H1 (cell line): ENCODE data around the gene MAPK11. TPM values are rescaled to one million over a fixed set of nuclear protein-coding genes. Genes with fewer than 3 reads are reported as not detected.

Experiments used
- CTCF ChIA-PET: fragments of 300-600 bp; sonication (Branson Sonifier 250); formaldehyde crosslinking; loops from one replicate; lab custom pipeline; 2021; ENCODE audit not compliant: partially characterized antibody; lab: Charles Lee
- POLR2A ChIA-PET: fragments of 300-600 bp; sonication (Branson Sonifier 250); formaldehyde crosslinking; loops from one replicate; lab custom pipeline; 2021; ENCODE audit warnings: inconsistent platforms; ENCODE audit not compliant: partially characterized antibody; lab: Charles Lee
- DNase-seq, 2 experiments: peaks; one replicate each; pipeline versions ENCODE4 v3.0.0 to v3.0.0-alpha.2; 2010 to 2022; ENCODE audit warnings: low spot score in 2 of 2, low read depth in 1 of 2, mixed read lengths in 1 of 2
- FAIRE-seq: peaks from 2 replicates; lab custom pipeline; 2011; peaks lifted over from hg19 to GRCh38; lab: Jason Lieb, UNC
- H2AFZ ChIP-seq: 2 replicates; pipeline ENCODE4 v1.8.1; 2012; ENCODE audit warnings: low read length, inconsistent platforms
- H2AK5ac ChIP-seq: 2 replicates; pipeline ENCODE4 v1.6.1; 2013; ENCODE audit warnings: low read depth, low read length
- H2BK120ac ChIP-seq: replicated peaks from 2 replicates; pipeline ENCODE3; 2013; ENCODE audit warnings: low read depth, low read length, inconsistent platforms
- H2BK12ac ChIP-seq: 2 replicates; pipeline ENCODE4 v1.6.1; 2013; ENCODE audit warnings: low read depth, low read length
- H2BK15ac ChIP-seq: 2 replicates; pipeline ENCODE4 v1.6.1; 2013; ENCODE audit warnings: low read length
- H2BK20ac ChIP-seq: 2 replicates; pipeline ENCODE4 v1.6.1; 2013; ENCODE audit warnings: low read length
- H2BK5ac ChIP-seq: 2 replicates; pipeline ENCODE4 v1.6.1; 2013; ENCODE audit warnings: low read depth, low read length
- H3K14ac ChIP-seq: 2 replicates; pipeline ENCODE4 v1.6.1; 2013; ENCODE audit warnings: inconsistent platforms; ENCODE audit not compliant: insufficient read length
- H3K18ac ChIP-seq: 2 replicates; pipeline ENCODE4 v1.6.1; 2013; ENCODE audit warnings: low read length; ENCODE audit errors: extremely low read depth
- H3K23ac ChIP-seq: 2 replicates; pipeline ENCODE4 v1.6.1; 2013; ENCODE audit warnings: inconsistent platforms; ENCODE audit not compliant: insufficient read length
- H3K23me2 ChIP-seq: 2 replicates; pipeline ENCODE4 v1.6.1; 2013; ENCODE audit warnings: low read depth, low read length
- H3K27ac ChIP-seq: 2 replicates; pipeline ENCODE4 v1.6.1; 2011; ENCODE audit warnings: low read depth, low read length, inconsistent platforms
- H3K27me3 ChIP-seq, 4 experiments: replicated peaks in 1 of 4; 1 replicate in 1 of 4; 2 replicates in 3 of 4; pipeline versions ENCODE4 v1.6.1 to v1.8.1; 2011 to 2013; ENCODE audit warnings: low read length in 3 of 4, mild to moderate bottlenecking in 3 of 4, inconsistent platforms in 2 of 4, mixed read lengths in 2 of 4, moderate library complexity in 1 of 4; ENCODE audit not compliant: control insufficient read depth in 3 of 4, insufficient read depth in 3 of 4; ENCODE audit errors: extremely low read depth in 1 of 4
- H3K36me3 ChIP-seq, 4 experiments: 2 replicates each; pipeline versions ENCODE4 v1.6.1 to v1.8.1; 2011 to 2013; ENCODE audit warnings: mild to moderate bottlenecking in 4 of 4, low read length in 3 of 4, moderate library complexity in 2 of 4, control low read depth in 1 of 4, inconsistent platforms in 1 of 4; ENCODE audit not compliant: insufficient read depth in 4 of 4, control insufficient read depth in 2 of 4
- H3K4ac ChIP-seq: replicated peaks from 2 replicates; pipeline ENCODE3; 2013; ENCODE audit warnings: low read length, low read depth, mixed read lengths, inconsistent platforms; ENCODE audit not compliant: insufficient read length
- H3K4me1 ChIP-seq, 4 experiments: replicated peaks in 1 of 4; 1 replicate in 1 of 4; 2 replicates in 3 of 4; pipeline versions ENCODE4 v1.6.1 to v1.8.1; 2011 to 2013; ENCODE audit warnings: low read length in 3 of 4, inconsistent platforms in 2 of 4, mixed read lengths in 1 of 4; ENCODE audit not compliant: insufficient read depth in 4 of 4, control insufficient read depth in 3 of 4
- H3K4me2 ChIP-seq, 2 experiments: 2 replicates each; pipeline versions ENCODE4 v1.6.1 to v1.8.1; 2011 to 2013; ENCODE audit warnings: low read depth in 2 of 2, low read length in 2 of 2, control low read depth in 1 of 2, inconsistent platforms in 1 of 2, mild to moderate bottlenecking in 1 of 2; ENCODE audit not compliant: insufficient read depth in 1 of 2
- H3K4me3 ChIP-seq, 4 experiments: fragments of 200-600, 300-600 bp in 1 of 4; sonication (generic), shearing (Covaris generic), sonication (Bioruptor Twin) in 1 of 4; 2 replicates each; pipeline versions ENCODE4 v1.5.1 to v1.8.1; 2011 to 2016; ENCODE audit warnings: low read length in 4 of 4, low read depth in 3 of 4, control low read depth in 2 of 4, inconsistent platforms in 2 of 4, mild to moderate bottlenecking in 2 of 4, mixed read lengths in 1 of 4, moderate library complexity in 1 of 4; ENCODE audit not compliant: insufficient read depth in 2 of 4; ENCODE audit errors: extremely low read depth in 1 of 4
- H3K56ac ChIP-seq: replicated peaks from 2 replicates; pipeline ENCODE3; 2013; ENCODE audit warnings: low read depth, mild to moderate bottlenecking, mixed read lengths, low read length, inconsistent platforms; ENCODE audit not compliant: insufficient read length
- H3K79me1 ChIP-seq: 2 replicates; pipeline ENCODE4 v1.6.1; 2013; ENCODE audit warnings: low read depth, low read length, control low read depth
- H3K79me2 ChIP-seq, 2 experiments: 2 replicates each; pipeline versions ENCODE4 v1.6.1 to v1.8.1; 2012 to 2013; ENCODE audit warnings: low read length in 2 of 2, mild to moderate bottlenecking in 2 of 2, inconsistent platforms in 1 of 2; ENCODE audit not compliant: insufficient read depth in 2 of 2, control insufficient read depth in 1 of 2
- H3K9ac ChIP-seq, 4 experiments: replicated peaks in 1 of 4; 1 replicate in 1 of 4; 2 replicates in 3 of 4; pipeline versions ENCODE4 v1.6.1 to v1.8.1; 2011 to 2013; ENCODE audit warnings: low read depth in 3 of 4, low read length in 3 of 4, control low read depth in 2 of 4, mild to moderate bottlenecking in 2 of 4, moderate library complexity in 2 of 4, inconsistent platforms in 1 of 4; ENCODE audit errors: extremely low read depth in 1 of 4
- H3K9me3 ChIP-seq, 2 experiments: 2 replicates each; pipeline versions ENCODE4 v1.6.1 to v1.8.1; 2012 to 2013; ENCODE audit warnings: mild to moderate bottlenecking in 2 of 2, moderate library complexity in 2 of 2, control low read depth in 1 of 2, inconsistent platforms in 1 of 2, low read depth in 1 of 2, low read length in 1 of 2, mixed read lengths in 1 of 2; ENCODE audit not compliant: insufficient read depth in 2 of 2
- H4K20me1 ChIP-seq, 2 experiments: replicated peaks in 1 of 2; 2 replicates each; pipeline versions ENCODE3 to v1.8.1; 2011 to 2013; ENCODE audit warnings: inconsistent platforms in 2 of 2, low read length in 2 of 2, mild to moderate bottlenecking in 1 of 2; ENCODE audit not compliant: insufficient read depth in 2 of 2, control insufficient read depth in 1 of 2
- H4K5ac ChIP-seq: 2 replicates; pipeline ENCODE4 v1.6.1; 2013; ENCODE audit warnings: low read length, low read depth, mixed read lengths, inconsistent platforms; ENCODE audit not compliant: insufficient read length
- H4K8ac ChIP-seq: 2 replicates; pipeline ENCODE4 v1.8.0; 2013; ENCODE audit warnings: mild to moderate bottlenecking, moderate library complexity, low read length, inconsistent platforms; ENCODE audit not compliant: insufficient read depth; ENCODE audit errors: extremely low read depth
- H4K91ac ChIP-seq: replicated peaks from 2 replicates; pipeline ENCODE3; 2013; ENCODE audit warnings: low read length, mixed read lengths, inconsistent platforms; ENCODE audit not compliant: insufficient read length
- CBX5 ChIP-seq: fragments of 300-800, 300-1000 bp; sonication (generic); IDR thresholded peaks from 2 replicates; pipeline ENCODE4 v1.7.1; 2016; ENCODE audit warnings: antibody characterized with exemption, low read length, low read depth
- TBP ChIP-seq: IDR thresholded peaks from 2 replicates; pipeline ENCODE4 v1.6.1; 2011; ENCODE audit warnings: low read depth, low read length, improper control_type of control experiment
- WGBS, 2 experiments: shearing (Covaris generic) in 1 of 2; methylation state at CpG; one replicate each; pipeline versions ENCODE4 v1.1.6 to v1.1.7; 2013 to 2015; ENCODE audit warnings: low lambda C conversion rate in 2 of 2, mixed read lengths in 2 of 2, inconsistent platforms in 1 of 2, low coverage in 1 of 2, missing lambda C conversion rate in 1 of 2; ENCODE audit not compliant: insufficient replicate concordance in 2 of 2, insufficient coverage in 1 of 2, insufficient read length in 1 of 2; ENCODE audit errors: extremely low coverage in 1 of 2, missing lambda C conversion rate in 1 of 2; 5-methylcytosine and 5-hydroxymethylcytosine counted together
- polyA plus RNA-seq, 7 experiments: library from polyadenylated mRNA; depleted of rRNA in 3 of 7; stranded (reverse) in 5 of 7; unstranded in 2 of 7; fragments of >200 nt in 5 of 7; fragments of 200-250 nt in 2 of 7; gene quantifications; 1 replicate in 5 of 7; 2 replicates in 1 of 7; 4 replicates in 1 of 7; pipeline versions ENCODE4 v1.2.1 to v1.2.3, GENCODE V29; 2011 to 2013; ENCODE audit warnings: missing spikeins in 2 of 7, mixed read lengths in 2 of 7
- total RNA-seq: library from RNA; stranded (reverse); fragmentation: NEBNext Ultra II Directional; extraction: Animal tissue kit (Norgen Biotek cat#: 25700); gene quantifications from 2 replicates; pipeline ENCODE4 v1.2.1, GENCODE V29; 2021

Gene MAPK11
- total and polyA plus RNA-seq, 2 of the 8 experiments (the other 6 are each of a cell fraction or from before 2014, with no cell fraction given) = 0.70 to 1.5 TPM

GRCh38 chr22:50302041-50302541, 31.9 kb upstream of the MAPK11 start:
- Histone ChIP-seq H4K20me1 (peaks cover 15 to 34% of the 10 kb centered on the region in 2 experiments), H2AFZ (no peak overlapping the region), H3K23ac (no peak overlapping the region), H2BK120ac (no peak overlapping the region), H2BK15ac (no peak overlapping the region), H4K8ac (0 out of 2 replicates have a peak overlapping the region, but pooled peaks have one; percentile 35), H3K18ac (peak overlapping the region; percentile 60; the same call in 1 of the 2 replicates), H2AK5ac (peak overlapping the region; percentile 53; the same call in 1 of the 2 replicates), H3K4ac (no peak overlapping the region), H2BK12ac (no peak overlapping the region), H3K9ac (no peak overlapping the region), H3K79me1 (peaks cover 13% of the 10 kb centered on the region), H3K4me1 (peaks cover 3 to 45% (median 23%) of the 10 kb centered on the region in 4 experiments), H3K56ac (no peak overlapping the region), H4K5ac (no peak overlapping the region), H3K36me3 (no peaks in the 10 kb centered on the region), H3K4me3 (no peak overlapping the region), H3K9me3 (no peaks in the 10 kb centered on the region), H2BK20ac (no peak overlapping the region), H3K27me3 (no peaks in the 10 kb centered on the region; a peak in 2 of 7 replicates), H4K91ac (no peak overlapping the region), H3K23me2 (peaks cover 9% of the 10 kb centered on the region; the same call in 1 of the 2 replicates), H3K27ac (no peak overlapping the region), H3K4me2 (no peak overlapping the region), H3K14ac (no peak overlapping the region), H2BK5ac (no peak overlapping the region), H3K79me2 (peaks cover 0 to 24% of the 10 kb centered on the region in 2 experiments; a peak in 3 of 4 replicates)
- CTCF ChIA-PET = interaction anchor here (1.1 to 3.2 kb wide), 6 partner anchors 9 to 39 kb away, joined by 3 to 16 read pairs (median 7); no protein-coding TSS in a partner anchor
- WGBS, 2 experiments = 89% methylated on average over 7 of the region's 9 CpGs; no CpG with 5 or more reads in 1 of the 2 experiments
- FAIRE-seq (no peak), DNase-seq (no peak)
- TF ChIP-seq CBX5 (no peak), TBP (no peak)
- POLR2A ChIA-PET = interaction anchor here (0.7 kb wide), 1 partner anchor 15 kb away, joined by 3 read pairs; no protein-coding TSS in a partner anchor
